MV-4-11 (cell line): ENCODE results near the gene TUBGCP2.

Experiments
- DNase-seq: peaks from one replicate; lab custom pipeline; 2025; lab: John Stamatoyannopoulos, UW

Gene TUBGCP2

DNA sequence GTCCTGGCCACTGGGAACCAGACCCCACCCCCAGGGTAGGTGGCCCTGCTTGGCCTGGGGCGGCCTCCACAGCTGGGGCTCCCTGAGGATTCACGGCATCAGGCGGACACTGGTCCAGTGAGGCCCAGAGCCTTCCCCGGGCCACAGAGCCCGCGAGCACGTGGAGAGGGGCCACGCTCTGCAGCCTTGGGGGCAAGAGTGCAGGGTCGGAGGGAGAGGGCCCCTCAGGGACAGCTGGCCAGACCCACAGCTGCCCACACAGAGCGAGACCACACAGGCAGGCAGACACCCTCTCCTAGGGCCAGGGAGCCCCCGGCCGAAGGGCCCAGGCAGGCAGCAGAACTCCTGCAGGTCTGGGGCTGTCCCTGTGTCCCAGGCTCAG lies 60.3 kb downstream of the TUBGCP2 start:
- no peak for DNase-seq

DNA sequence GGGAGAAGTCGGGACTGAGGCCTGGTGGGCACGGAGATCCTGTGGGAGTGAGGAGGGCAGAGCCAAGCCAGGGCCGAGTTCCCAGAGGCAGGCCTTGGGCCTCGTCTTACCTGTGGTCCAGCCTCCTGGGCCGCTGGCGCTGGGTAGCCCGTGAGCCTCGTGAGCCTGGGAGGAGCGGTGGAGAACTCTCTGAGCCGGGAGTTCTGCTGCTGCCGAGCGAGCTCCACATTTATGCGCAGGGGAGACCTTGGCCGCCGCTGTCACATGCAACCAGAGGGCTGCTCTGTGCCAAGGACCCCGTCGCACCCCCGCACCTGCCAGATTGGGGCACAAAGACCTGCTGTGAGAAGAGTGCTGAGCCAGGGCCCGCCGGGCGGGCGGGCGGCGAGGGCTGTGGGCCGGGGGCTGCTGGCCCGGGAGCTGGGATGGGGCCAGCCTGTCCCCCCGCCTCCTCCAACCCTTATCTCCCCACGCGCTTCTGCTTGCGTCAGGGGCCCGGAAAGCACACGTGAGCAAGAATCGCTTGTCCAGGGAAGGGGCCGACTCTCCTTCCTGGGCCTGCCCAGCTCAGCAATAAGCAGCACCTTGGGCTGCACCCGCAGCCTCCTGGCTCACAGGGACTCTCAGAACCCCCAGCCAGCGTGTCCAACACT lies 60.9 kb downstream of the TUBGCP2 start:
- DNase-seq = no peak

DNA sequence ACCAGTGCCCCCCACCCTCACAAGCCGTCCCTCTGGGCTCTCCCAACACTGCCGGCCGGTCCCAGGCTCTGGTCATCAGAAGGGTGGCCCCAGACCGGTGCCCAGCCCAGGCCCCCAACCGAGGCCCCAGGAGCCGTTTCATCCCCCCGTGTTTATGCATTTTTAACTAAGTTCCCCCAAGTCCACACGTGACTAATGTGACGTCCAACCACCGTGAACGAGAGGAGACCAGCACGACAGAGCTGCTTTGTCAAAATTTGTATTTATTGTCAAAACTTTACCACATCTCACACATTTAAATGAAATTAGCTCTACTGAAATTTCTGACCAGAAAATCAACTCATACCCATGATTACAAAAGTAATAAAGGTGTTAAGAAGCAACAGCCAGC lies 62.4 kb downstream of the TUBGCP2 start:
- no peak for DNase-seq

DNA sequence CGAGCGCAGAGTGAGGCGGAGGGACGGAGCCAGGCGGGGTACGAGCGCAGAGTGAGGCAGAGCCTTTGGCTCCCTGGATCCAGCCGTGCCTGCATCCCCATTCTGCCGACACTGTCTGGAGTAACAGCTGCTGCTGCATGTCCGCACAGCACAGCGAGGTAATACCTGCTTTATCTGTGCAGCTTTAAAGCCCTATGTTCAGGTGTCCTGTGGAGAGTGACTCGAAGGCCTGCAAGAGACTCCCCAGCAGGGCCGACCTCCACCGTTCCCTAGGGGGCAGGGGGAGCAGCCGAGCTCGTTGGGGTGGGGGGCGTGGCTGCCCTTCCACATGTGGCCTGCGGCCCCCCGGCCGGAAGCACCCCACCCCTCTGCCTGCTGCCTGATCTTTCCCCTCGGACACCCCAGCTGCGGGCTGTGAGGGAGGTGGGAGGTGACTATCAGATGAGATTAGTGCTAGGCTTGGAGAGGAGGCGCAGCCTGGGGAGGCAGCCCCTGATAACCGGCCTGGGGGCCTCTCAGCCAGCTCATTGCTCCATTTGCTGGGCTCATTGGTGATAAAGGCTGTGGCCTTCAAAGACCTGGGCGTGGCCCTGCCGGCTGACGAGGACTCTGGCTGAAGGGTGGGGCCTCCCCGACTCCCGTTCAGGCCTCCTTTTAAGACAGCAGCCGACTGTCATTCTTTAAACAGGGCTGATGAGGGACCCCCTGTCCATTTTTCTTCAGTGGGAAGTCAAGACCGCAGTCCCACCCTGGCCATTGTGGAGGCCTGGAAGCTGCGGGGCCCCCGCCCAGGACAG lies 63.0 kb downstream of the TUBGCP2 start:
- no peak for DNase-seq

DNA sequence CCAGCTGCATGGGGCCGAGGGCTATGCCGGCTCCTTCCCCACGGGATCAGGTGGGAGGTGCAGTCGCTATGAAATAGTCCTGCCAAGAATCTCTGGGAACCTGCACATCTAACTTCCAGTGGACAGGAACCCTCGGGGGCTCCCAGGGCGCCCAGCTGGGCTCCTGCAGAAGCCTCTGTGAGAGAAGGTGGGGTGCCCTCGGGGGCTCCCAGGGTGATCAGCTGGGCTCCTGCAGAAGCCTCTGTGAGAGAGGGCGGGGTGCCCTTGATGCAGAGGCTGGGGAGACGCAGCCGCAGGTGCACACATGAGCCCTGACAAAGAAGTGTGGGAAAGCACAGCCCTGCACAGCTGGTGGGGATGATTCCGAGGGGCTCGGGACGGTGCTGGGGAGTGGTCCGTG lies 65.1 kb downstream of the TUBGCP2 start:
- DNase-seq = no peak

DNA sequence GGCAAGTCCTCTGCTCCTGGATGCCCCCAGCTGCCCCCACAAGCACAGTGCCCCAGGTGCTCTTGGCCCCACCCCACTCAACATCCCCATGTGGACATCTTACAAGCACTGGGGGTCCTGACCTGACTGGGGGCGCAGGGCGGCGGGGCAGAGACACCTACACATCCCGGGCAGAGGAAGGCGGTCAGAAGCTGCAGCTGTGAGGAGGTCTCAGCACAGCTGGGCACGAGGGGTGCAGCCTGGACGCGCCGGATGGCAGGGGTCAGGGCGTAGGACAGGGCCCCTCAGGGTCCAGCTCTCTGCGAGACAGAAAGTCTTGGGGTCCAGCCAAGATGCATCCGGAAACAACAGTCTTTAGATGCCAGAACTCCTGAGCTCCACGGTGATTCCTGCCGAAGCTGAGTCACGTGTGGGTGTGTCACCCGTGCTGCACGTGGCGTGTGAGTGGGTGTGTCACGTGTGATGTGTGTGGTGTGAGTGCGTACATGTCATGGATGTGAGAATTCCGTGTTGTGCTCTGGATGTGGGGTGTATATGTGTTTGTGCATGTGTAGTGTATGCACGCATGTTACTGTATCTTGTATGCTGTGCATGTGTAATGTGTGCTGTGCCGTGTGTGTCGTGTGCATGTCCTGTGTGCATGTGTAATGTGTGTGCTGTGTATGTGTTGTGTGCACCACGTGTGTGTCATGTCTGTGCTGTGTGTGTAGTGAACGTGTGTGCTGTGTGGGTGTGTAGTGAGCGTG lies 65.9 kb downstream of the TUBGCP2 start:
- no peak for DNase-seq

DNA sequence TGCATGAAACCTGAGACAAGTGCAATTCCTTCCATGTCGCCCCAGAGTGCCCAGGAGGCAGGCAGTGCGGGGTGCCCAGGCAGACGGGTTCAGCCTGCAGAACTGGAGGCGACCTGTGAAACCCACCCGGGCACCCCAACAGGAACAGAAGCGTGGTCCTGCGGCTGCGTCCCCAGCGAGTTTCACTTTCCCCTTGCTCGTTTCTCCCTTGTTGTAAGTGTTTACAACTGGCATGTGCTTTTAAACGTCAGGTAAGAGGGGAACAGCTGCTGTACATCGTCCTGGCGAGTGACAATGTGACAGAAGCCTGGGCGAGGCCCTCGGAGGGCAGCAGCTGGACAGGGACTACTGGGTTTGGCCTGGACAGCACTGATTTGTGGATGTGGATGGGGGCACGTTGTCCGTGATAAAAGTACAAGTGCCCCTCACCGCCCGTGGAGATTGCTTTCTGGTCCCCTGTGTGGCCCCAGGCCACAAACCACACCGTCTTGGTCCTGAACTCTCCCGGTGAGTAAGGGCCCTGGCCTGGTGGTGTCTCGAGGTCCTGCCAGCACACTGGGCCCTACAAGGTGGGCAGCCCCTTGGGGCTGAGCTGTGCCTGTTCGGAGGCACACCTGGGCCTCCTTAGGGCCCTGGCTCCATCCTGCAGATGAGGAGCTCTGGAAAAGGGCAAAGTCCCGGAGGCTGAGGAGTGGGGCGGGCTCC lies 67.0 kb downstream of the TUBGCP2 start:
- DNase-seq = peak; percentile 20

DNA sequence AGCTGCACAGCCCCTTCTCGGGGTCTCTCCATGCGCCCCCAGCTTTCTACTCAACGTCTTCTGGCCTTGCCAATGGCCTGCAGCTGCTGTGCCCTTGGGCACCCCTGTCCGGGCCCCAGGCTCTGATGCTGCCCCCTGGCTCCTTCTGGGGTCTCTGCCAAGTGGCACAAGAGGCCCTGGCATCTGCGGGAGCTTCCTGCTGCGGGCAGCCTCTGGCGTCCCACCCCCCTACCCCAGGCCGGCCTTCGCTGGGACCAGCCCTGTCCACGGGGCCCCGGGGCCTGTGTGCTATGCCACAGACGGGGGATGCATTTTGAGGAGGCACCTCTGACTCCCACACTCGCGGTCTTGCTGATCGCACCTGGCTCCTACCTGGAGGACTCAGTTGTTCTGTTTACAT lies 68.7 kb downstream of the TUBGCP2 start:
- no peak for DNase-seq

DNA sequence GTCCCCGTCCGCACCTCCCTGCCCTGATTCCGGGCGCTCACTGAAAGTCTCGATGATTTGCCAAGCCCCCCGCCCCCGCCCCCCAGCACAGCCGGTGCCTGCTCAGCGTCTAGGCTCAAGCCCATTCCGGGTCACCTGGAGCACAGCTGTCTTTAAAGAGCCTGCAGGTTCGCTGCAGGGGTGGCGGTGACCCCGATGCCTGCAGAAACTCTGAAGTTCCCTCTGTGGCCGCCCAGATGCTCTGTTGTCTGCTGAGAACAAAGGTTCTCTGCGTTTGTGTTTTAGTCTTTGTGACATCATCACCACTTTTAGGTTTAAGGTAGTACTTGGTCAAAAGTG lies 70.2 kb downstream of the TUBGCP2 start:
- DNase-seq = no peak

DNA sequence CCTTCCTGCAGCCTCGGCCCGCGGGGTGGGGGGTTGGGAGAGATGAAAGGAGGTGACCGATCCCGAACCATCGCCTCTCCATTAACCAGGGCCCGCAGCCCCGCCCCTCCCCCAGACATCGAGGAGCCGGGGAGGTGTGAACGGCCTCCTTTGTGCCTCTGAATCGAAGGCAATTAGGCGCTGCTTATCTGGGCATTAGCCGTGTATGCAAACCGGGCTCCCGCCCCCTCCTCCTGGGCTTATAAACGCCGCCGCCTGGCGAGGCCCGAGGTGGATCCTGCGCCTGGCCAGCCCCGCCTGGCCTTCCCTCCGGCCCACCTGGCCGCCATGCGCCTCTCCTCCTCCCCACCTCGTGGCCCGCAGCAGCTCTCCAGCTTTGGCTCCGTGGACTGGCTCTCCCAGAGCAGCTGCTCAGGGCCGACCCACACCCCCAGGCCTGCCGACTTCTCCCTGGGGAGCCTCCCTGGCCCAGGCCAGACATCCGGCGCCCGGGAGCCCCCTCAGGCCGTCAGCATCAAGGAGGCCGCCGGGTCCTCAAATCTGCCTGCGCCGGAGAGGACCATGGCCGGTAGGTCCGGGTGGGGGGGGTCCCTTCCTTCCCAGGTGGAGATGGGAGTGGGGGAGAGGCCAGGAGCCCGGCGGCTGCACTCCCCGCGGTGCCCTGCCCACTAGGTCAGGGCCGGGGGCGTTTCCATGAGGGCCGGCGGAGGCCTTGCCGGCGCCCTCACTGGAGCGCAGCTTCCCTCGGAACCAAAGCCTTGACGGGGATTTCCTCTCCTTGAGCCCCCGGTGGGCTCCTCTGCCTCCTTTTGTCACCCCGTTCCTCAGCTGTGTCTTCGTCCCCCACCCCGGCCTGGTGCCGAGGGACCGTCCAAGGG lies 70.8 kb downstream of the TUBGCP2 start, which contains the start of gene VENTX:
TSS of gene VENTX (plus strand) at position 268 of the 878 bp plus-strand sequence. CDS start at position 328, 60 bp downstream.
- DNase-seq = no peak

DNA sequence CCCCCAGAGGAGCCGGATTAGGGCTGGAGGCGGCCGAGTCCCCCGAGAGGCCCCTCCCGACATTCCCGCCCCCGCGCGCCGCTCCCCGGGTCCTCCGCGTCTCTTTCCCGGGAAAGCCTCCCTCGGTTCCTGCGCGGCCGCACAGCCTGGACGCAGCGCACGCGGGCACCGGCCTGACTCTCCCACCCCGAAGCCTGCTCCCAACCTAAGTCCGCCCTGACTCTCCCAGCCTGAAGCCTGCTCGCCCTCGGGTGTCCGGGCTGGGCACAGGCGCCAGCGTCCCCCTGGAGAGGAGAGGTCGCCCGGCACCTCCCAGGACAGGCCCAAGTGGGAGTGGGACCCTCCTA lies 71.5 kb downstream of the TUBGCP2 start:
- DNase-seq = no peak

DNA sequence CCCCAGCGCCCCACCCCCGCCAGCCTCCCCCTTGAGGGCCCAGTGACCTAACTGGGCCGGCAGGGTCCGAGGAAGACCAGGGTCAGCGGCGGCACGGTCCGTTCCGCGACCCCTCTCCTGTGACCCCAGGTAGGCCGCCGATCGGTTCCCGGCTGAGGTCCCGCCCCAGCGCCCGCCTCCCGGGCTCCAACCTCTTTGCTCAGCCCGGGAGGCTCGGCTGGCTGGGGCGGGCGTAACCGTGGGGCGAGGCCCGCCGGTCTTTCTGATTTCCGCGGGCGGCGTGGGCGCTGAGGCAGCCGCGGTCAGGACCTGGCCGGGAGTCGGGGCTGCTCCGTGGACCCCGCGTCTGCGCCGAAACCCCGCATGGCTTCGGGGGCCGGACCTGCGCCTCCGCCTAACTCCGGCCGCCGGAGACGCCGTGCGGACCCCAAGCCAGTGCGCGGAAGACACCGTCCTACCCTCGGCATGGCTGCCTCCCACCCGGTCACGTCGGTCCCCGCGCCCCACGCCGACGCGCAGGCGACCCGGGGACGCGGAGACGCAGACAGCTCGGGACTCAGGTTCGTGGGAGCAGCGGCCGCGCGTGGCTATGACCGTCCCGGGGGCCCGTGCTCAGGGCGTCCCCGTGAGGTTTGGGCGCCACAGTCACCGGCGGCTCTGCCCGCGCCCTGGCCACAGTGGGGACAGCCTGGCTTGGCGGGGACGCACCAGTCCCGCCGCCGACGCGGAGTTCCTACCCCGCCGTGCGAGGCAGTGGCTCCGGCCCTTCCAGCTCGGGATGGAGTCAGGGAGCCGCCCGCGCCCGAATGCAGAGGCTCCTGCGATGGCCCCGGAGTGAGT lies 72.1 kb downstream of the TUBGCP2 start:
- no peak for DNase-seq

DNA sequence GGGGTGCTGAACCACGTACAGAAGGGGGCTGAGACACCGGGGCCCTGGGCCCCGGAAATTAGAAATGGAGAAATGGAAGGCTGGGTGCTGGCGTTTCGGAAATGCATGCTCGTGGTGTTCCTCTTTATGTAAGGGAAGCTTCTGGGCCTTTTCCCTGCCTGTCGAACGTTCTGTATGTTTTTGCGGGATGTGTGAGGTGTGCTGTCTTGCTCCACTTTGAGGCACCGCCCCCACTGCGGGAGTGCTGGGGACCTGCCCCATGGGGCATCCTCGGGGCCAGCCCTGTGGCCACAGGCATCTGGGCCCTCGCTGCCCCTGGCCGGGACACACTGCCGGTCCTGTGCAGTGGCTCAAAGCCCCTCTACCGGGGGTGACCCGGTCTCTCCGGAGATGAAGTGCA lies 72.7 kb downstream of the TUBGCP2 start:
- peak; percentile 37 for DNase-seq

DNA sequence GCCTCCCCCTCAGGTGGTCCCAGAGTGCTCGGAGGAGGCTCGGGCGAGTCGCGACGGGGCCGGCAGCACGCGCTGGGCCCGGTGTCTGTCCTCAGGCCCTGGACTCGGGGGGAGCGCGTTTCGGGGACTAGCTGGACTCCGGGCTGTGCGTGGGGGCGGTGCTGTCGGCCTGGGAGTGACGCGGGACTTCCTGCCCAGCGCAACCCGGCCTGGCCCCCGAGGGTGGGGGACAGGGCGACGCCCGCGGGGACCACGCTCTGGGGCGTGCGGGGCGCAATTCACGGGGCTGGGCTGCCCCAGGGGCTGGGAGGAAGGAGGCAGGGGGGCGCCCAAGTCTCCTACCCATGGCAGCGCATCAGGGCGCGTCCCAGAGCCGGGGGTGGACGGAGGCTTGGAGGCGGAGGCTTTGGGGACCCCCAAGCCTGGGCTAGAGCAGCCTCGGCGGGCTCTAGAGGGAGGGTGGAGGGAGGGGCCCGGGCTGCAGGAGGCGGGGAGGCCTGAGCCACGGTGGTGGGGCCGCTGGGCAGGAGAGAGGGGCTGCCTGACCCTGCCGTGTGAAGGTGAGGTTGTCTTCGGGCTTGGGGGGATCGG lies 73.3 kb downstream of the TUBGCP2 start:
- DNase-seq = no peak

DNA sequence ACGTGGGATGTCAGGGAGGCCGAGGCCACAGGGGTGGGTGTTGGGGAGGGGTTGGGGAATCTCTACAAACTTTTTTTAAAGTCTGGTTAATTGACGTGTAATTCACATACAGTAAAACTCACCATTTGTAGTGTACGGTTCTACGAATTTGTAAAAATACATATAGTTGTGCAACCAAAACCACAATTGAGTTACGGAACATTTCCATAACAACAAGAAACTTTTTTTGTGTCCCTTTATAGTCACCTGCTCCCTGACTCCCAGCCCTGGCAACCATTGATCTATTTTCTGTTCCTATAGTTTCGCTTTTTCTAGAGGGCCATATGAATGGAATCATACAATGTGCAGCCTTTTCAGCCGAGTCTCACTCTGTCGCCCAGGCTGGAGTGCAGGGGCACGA lies 73.9 kb downstream of the TUBGCP2 start:
- peak; percentile 86 for DNase-seq

DNA sequence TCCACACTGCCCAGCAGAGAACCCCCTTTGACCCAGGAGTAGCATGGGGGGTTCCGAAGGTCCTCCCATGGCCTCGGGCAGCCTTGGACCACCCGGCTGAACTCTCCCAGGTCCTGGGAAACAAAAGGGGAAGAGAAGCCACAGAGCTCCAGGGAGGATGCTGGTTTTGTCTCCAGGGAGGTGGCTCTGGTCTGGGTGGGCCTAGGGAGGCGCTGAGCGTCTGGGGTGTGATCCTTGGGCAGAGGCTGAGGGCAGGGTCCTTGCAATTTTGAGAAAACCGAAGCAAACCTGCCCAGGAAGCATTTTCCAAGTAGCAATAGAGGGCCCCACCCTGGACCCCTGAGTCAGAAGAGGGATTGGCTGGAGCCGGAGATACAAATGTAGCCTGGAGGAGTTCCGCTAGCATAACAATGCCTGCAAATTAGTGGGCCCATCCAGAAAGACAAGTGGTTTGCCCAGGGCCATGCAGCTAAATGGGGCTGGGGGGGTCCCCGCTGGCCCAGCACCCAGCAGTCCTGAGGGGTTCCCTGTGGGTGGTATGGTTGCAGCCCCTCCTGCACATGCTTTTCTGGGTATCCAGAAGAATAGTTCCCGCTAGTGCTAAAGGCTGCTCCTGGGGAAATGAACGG lies 76.6 kb downstream of the TUBGCP2 start:
- no peak for DNase-seq

DNA sequence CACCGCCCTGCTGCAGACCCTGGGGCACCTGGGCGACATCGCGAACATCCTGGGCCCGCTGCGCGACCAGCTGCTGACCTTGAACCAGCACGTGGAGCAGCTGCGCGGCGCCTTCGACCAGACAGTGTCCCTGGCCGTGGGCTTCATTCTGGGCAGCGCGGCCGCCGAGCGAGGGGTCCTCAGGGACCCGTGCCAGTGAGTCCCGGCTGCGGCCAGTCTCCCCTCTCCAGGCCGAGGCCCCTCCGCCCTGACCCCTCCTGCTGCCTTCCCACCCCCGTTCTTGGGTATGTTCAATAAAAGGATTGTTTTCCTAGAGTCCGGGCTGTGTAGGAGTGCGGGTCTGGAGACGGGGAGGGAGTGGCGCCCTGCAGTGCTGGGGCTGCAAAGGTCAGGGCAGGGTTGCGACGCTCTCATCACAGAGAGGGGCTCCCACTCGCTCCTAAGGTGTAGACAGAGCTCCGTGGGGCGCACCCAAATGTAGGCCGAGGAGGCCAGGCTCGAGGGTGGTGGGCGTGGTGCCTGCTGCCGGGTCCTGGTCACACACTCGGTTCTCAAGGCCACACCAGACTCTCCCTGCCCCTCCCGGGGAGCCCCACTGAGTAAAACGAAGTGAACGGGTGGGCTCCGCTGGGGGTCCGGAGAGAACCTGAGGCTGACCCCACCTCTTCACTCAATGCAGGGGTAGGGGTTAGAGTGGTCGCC lies 77.3 kb downstream of the TUBGCP2 start:
- DNase-seq = no peak

DNA sequence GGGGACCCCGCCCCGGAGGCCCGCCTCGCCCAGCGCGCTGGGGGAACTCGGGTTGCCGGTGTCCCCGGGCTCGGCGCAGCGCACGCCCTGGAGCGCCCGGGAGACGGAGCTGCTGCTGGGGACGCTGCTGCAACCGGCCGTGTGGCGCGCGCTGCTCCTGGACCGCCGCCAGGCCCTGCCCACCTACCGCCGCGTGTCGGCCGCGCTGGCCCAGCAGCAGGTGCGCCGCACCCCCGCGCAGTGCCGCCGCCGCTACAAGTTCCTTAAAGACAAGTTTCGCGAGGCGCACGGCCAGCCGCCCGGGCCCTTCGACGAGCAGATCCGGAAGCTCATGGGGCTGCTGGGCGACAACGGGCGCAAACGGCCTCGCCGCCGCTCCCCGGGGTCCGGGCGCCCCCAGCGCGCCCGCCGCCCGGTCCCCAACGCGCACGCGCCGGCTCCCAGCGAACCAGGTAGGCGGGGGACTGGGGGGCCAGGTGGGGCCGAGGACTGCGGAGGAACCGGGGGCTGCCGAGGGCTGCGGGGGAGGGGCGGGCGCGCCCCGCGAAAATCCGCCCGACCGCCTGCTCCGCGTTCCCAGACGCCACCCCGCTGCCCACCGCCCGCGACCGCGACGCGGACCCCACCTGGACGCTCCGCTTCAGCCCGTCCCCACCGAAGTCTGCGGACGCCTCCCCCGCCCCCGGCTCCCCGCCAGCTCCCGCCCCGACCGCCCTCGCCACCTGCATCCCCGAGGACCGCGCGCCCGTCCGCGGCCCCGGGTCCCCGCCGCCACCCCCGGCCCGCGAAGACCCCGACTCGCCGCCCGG lies 78.1 kb downstream of the TUBGCP2 start:
- peak; percentile 78 for DNase-seq
